Suprapubic skin (tissue), 4 donors: ENCODE measurements around the gene CCDC87.

ENCODE experiments used
- EP300 ChIP-seq: sonication (generic); formaldehyde crosslinking; IDR thresholded peaks from one replicate; pipeline ENCODE4 v1.6.1; 2017; ENCODE audit warnings: antibody characterized with exemption
- POLR2A ChIP-seq, 2 donors: fragments of 450-650 bp; IDR thresholded peaks; one replicate each; pipeline ENCODE4 v1.6.1; 2017; ENCODE audit warnings: antibody characterized with exemption in 2 of 2, mild to moderate bottlenecking in 2 of 2, moderate library complexity in 2 of 2
- POLR2AphosphoS5 ChIP-seq, 3 donors: sonication (generic); formaldehyde crosslinking; IDR thresholded peaks; one replicate each; pipeline ENCODE4 v1.6.1; 2017; ENCODE audit warnings: antibody characterized with exemption in 3 of 3
- TF ChIP-seq, protein P1 (sequence below), 2 donors: fragments of 200-600 bp in 1 of 2; fragments of 450-650 bp in 1 of 2; sonication (generic) in 1 of 2; IDR thresholded peaks; one replicate each; pipeline ENCODE4 v1.5.1; 2016 to 2019; ENCODE audit warnings: antibody characterized with exemption in 2 of 2, mild to moderate bottlenecking in 1 of 2, moderate library complexity in 1 of 2

DNA sequence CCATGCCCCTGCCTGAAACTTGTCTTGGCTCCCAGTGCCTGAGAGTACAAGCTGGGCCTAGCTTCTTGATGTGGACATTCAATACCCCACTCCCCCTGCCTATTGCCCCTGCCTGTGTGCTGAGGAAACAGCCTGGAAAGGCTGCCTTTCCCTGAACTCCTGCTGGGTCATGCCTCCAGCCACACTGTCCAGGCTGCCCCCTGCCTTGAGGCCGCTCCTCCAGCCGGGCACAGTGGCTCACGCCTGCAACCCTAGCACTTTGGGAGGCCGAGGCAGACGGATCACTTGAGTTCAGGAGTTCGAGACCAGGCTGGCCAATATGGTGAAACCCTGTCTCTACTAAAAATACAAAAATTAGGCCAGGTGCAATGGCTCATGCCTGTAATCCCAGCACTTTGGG lies 10.2 kb upstream of the CCDC87 start:
- TF ChIP-seq POLR2A (IDR thresholded peaks at IDR 0.05) (no peak), POLR2AphosphoS5 (IDR thresholded peaks at IDR 0.05) (no peak), EP300 (no peak)
- TF ChIP-seq, protein P1, sequence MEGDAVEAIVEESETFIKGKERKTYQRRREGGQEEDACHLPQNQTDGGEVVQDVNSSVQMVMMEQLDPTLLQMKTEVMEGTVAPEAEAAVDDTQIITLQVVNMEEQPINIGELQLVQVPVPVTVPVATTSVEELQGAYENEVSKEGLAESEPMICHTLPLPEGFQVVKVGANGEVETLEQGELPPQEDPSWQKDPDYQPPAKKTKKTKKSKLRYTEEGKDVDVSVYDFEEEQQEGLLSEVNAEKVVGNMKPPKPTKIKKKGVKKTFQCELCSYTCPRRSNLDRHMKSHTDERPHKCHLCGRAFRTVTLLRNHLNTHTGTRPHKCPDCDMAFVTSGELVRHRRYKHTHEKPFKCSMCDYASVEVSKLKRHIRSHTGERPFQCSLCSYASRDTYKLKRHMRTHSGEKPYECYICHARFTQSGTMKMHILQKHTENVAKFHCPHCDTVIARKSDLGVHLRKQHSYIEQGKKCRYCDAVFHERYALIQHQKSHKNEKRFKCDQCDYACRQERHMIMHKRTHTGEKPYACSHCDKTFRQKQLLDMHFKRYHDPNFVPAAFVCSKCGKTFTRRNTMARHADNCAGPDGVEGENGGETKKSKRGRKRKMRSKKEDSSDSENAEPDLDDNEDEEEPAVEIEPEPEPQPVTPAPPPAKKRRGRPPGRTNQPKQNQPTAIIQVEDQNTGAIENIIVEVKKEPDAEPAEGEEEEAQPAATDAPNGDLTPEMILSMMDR (IDR thresholded peaks at IDR 0.05), result no peak
